GM13976 (cell line): ENCODE results near the gene BUD13.

Source experiments
- DNase-seq: peaks from one replicate; pipeline ENCODE4 v3.0.0; 2012; ENCODE audit warnings: low spot score
- in situ Hi-C: fragments of 300-500 bp; cut with MboI; formaldehyde crosslinking; loops from one replicate; pipeline ENCODE4 v1.12.0; 2022; ENCODE audit warnings: low sequenced_read_pairs, mixed read lengths, inconsistent platforms; ENCODE audit not compliant: unreplicated experiment
- TF ChIP-seq, protein P1 (sequence below): IDR thresholded peaks from 2 replicates; pipeline ENCODE4 v1.5.1; 2012; ENCODE audit warnings: borderline replicate concordance, mild to moderate bottlenecking; ENCODE audit not compliant: insufficient read depth; ENCODE audit errors: extremely low read depth, missing control alignments, control extremely low read depth

The BUD13 gene

DNA sequence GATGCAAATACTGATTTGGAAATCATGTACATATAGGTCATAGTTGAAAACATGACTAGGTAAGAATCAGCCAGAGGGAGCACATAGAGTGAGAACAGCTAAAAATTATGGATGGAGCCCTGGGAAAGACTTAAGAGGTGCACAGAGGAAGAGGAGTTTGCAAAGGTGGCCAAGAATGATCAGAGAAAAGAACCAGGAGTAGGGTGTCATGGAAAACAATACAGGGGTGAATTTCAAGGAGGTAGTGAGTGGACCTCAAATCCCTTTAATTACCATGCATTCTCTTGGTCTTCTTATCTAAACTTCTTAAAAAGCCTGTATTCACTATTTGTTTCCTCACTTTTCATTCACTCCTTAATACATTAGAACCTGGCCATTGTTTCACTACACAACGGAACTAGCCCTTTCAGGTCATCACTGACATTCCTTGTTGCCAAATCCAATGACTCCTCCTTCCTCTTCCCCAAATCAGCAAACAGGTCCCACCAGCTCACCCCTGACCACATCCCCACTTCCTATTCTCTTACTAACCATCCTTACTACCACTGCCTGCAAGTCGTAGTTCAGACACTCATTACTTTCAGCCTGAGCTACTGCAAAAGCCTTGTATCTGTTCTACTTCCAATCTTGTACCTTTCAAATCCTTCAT is 22.6 kb downstream of the BUD13 start:
- DNase-seq = no peak
- TF ChIP-seq, protein P1, sequence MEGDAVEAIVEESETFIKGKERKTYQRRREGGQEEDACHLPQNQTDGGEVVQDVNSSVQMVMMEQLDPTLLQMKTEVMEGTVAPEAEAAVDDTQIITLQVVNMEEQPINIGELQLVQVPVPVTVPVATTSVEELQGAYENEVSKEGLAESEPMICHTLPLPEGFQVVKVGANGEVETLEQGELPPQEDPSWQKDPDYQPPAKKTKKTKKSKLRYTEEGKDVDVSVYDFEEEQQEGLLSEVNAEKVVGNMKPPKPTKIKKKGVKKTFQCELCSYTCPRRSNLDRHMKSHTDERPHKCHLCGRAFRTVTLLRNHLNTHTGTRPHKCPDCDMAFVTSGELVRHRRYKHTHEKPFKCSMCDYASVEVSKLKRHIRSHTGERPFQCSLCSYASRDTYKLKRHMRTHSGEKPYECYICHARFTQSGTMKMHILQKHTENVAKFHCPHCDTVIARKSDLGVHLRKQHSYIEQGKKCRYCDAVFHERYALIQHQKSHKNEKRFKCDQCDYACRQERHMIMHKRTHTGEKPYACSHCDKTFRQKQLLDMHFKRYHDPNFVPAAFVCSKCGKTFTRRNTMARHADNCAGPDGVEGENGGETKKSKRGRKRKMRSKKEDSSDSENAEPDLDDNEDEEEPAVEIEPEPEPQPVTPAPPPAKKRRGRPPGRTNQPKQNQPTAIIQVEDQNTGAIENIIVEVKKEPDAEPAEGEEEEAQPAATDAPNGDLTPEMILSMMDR = no peak
- in situ Hi-C loops = no loop called here

GRCh38 chr11:116742104-116742503 is 30.7 kb downstream of the BUD13 start:
- in situ Hi-C loops = no loop called here
- TF ChIP-seq, protein P1 = no peak
- DNase-seq = no peak

DNA sequence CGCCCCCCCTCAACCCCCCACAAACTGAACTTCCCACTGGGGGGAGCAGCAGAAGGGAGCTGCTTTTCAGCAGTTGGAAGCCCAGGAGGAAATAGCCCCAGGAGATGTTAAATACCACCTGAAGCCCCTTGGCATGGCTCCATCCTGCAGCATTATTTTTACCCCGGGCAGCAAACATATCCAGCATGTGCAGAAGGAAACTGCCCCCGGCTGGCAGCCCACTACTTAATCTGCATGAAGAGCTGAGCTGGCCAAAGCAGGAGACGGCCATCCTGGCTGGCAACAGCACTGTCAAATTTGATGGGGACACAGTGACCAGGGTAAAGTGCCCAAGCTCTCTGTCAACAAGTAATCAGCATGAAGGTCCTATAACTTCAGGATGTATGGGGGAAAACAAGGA is 32.0 kb downstream of the BUD13 start:
- TF ChIP-seq, protein P1 = no peak
- in situ Hi-C loops = no loop called here
- DNase-seq = no peak

GRCh38 chr11:116738975-116739374 is 33.8 kb downstream of the BUD13 start:
- no peak for DNase-seq
- in situ Hi-C loops = no loop called here

GRCh38 chr11:116736763-116737162 is 36.0 kb downstream of the BUD13 start:
- TF ChIP-seq, protein P1 = no peak
- in situ Hi-C loops = no loop called here
- DNase-seq = no peak

More at GRCh38 chr11:116738975-116739374, 33.8 kb downstream of the BUD13 start:
- TF ChIP-seq, protein P1 = no peak

DNA sequence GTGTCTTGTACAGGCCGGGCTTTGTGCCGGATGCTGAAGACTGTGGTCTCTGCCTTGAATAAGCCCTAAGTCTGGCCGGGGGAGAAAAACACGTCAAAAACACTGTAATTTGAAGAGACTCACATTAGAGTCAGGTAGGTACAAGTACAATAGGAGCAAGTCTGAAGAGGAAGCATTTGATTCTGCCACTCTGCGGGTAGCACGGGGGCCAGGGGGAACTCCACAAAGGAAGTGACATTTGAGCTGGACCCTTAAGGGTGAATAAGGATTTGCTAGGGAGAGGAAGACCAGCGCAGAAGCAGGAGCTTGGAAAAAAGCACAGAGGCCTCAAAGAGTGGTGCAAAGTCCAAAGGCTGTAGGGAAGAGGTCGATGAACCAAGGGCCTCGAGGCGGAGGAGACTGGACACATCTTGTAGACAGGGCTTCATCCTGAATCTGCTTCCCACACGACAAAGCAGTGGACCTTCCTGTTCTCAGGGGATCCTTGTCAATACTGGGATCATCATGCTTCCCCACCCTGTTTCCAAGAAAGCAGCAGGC is 38.7 kb downstream of the BUD13 start:
- in situ Hi-C loops = no loop called here
- TF ChIP-seq, protein P1 = no peak
- no peak for DNase-seq
